GM10248 (cell line): ENCODE results near the gene CRNN.

Experiments used
- CTCF ChIA-PET: fragments of 300-600 bp; sonication (Branson Sonifier 250); formaldehyde crosslinking; extraction: SDS; loops from one replicate; lab custom pipeline; 2021; ENCODE audit warnings: antibody characterized with exemption; lab: Yijun Ruan, JAX
- POLR2A ChIA-PET: fragments of 350-650 bp; sonication (Branson Sonifier 250); formaldehyde crosslinking; extraction: SDS; loops from one replicate; lab custom pipeline; 2020; ENCODE audit warnings: antibody characterized with exemption; lab: Yijun Ruan, JAX
- DNase-seq: peaks from one replicate; pipeline ENCODE4 v3.0.0; 2012; ENCODE audit errors: extremely low spot score
- TF ChIP-seq, protein P1 (sequence below): IDR thresholded peaks from 2 replicates; pipeline ENCODE4 v1.5.1; 2012; ENCODE audit warnings: mild to moderate bottlenecking, low read depth; ENCODE audit errors: extremely low read depth, missing control alignments, control extremely low read depth

CRNN gene

DNA sequence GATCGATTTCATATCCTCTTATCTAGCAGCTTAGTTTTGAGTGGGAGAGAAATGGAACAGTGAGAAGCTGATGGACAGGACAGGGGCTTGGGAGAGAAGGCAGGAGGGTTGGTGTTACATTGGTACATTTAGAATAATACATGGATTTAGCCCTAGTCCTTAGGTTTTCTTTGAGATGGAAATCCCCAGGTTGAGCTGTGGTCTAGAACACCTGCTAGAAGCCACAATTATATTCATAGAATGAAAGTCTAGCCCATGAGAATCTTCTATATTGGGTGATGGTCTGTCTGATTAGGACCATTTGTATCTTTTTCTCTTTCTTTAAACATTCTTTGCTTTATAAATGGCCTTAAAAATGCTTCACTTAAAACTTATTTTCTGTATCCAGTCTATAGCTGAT lies 19.9 kb downstream of the CRNN start:
- POLR2A ChIA-PET: no interaction called here
- DNase-seq: no peak
- TF ChIP-seq, protein P1, sequence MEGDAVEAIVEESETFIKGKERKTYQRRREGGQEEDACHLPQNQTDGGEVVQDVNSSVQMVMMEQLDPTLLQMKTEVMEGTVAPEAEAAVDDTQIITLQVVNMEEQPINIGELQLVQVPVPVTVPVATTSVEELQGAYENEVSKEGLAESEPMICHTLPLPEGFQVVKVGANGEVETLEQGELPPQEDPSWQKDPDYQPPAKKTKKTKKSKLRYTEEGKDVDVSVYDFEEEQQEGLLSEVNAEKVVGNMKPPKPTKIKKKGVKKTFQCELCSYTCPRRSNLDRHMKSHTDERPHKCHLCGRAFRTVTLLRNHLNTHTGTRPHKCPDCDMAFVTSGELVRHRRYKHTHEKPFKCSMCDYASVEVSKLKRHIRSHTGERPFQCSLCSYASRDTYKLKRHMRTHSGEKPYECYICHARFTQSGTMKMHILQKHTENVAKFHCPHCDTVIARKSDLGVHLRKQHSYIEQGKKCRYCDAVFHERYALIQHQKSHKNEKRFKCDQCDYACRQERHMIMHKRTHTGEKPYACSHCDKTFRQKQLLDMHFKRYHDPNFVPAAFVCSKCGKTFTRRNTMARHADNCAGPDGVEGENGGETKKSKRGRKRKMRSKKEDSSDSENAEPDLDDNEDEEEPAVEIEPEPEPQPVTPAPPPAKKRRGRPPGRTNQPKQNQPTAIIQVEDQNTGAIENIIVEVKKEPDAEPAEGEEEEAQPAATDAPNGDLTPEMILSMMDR: no peak
- CTCF ChIA-PET: no interaction called here

DNA sequence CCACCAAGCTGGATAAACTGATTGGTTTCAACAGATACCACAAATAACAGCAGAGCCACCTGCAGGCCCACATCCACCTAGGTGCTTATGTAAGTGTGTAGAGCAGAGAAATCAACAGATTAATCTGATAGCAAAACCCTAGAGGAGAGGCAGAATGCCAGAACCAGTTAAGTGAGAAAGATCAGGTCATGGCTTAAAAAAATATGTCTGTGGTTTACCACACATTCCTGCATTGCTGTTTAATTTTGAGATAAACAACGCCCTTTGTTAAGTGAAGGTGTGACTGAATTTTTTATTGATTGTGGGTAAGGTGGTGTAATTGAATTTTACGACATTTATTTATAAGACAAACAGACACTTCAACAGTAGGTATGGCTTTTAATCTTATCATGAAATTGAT lies 21.2 kb downstream of the CRNN start:
- no peak for DNase-seq
- CTCF ChIA-PET: no interaction called here
- POLR2A ChIA-PET: no interaction called here
- TF ChIP-seq, protein P1: no peak

DNA sequence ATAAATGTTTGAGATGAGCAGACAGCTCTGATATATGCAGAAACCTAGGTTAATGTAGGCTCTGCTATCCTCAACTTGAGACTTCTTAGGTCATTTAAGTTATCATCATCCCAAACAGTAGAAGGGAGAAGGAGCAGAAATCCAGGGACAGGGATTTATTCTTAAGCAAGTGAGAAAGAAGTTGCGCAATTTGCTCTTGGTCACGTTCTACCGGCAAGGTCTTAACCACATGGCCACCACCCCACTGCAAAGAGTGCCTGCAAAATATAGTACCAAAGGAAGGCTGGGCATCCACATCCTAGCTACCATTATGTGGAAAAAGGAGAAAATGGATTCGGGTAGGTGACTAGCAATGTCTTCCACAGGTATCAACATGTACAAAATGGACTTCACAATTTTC lies 25.2 kb downstream of the CRNN start:
- no peak for DNase-seq
- POLR2A ChIA-PET: no interaction called here
- CTCF ChIA-PET: interaction anchor here (0.9 to 2.0 kb wide), 2 partner anchors 11 to 52 kb away, joined by 3 to 7 read pairs; no protein-coding TSS in a partner anchor
- TF ChIP-seq, protein P1: no peak

DNA sequence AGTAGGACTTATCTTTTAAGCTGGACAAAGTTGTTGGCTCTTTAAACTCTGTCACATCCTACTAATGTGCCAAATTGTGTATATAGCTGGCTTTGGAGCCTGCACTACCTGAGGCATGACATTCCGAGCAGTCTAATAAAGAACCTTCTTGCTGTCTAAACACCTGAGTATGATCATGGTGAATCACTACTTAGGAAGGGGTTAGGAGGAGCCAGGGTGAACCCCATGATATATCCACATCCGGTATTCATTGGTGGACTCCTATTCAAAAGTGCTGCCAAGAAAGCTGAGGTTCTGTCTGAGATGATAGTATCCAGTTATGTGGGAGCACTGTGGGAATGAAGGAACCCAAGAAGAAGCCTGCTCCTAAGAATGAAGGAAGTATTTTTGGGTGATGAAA lies 27.1 kb downstream of the CRNN start:
- TF ChIP-seq, protein P1: no peak
- POLR2A ChIA-PET: no interaction called here

DNA sequence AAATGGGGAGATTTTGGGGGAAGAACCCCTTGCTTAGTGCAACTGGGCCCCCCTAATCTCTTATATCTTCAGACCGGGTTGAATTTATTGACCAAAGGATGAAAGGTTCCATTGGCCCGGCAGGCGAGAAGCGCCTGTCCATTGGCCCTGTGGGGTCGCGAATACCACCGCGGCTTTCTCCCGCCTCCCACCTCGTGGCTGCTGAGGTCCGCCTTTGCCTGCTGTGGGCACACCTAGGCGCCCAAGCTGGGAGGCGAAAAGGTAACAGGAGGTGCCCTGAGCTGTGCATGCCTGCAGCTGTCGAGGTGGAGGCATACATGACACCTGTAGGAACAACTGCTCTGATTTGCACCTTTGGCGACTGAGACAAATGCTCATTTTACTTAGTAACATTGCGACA lies 33.1 kb downstream of the CRNN start:
- POLR2A ChIA-PET: no interaction called here

More for the DNA sequence above, 27.1 kb downstream of the CRNN start:
- DNase-seq: no peak
- CTCF ChIA-PET: interaction anchor here (1.8 kb wide), 1 partner anchor 11 kb away, joined by 5 read pairs; no protein-coding TSS in a partner anchor

DNA sequence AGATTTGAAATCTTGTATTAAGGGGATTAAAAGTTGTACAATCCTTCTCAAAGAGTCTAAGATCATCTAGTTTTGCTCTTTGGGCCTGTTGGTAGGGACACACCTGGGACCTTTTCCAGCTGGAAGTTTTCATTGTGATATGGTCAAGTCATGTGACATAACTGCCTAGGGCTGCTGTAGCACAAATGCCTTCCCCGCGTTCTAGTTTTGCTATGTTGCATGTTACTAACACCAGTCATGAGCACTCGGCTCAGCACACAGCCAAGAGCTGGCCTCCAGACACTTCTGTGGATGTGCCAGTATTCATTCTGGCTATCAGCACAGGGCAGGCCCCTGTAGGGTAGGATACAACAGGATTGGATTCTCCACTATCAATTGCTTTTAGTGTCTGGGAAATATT lies 39.6 kb downstream of the CRNN start:
- ChIA-PET CTCF (interaction anchor here (2.3 kb wide), 1 partner anchor 11 kb away, joined by 8 read pairs; no protein-coding TSS in a partner anchor), POLR2A (no interaction called here)
- TF ChIP-seq, protein P1: no peak
- DNase-seq: no peak

More for the DNA sequence above, 33.1 kb downstream of the CRNN start:
- TF ChIP-seq, protein P1: no peak
- DNase-seq: no peak
- CTCF ChIA-PET: no interaction called here

DNA sequence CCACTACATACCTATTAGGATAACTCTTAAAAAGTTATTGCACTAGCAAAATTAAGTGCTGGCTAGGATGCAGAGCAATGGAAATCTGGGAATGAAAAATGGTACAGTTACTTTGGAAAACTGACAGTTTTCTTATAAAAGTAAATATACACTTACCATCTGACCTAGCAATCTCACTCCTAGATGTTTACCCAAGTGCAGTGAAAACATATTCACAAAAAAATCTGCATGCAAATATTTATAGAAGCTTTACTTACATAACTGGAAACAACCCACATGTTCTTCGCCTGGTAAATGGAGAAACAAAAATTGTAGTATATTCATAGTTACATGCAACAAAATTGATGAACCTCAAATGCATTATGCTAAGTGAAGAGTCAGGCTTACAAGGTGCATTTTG lies 41.4 kb downstream of the CRNN start:
- CTCF ChIA-PET: interaction anchor here (1.4 kb wide), 1 partner anchor 25 kb away, joined by 3 read pairs; no protein-coding TSS in a partner anchor
- POLR2A ChIA-PET: no interaction called here
- TF ChIP-seq, protein P1: no peak
- no peak for DNase-seq
